GM19238 (cell line): ENCODE data around the gene CLEC1A.
"Not testable (repeated sequence)": the region's sequence is repeated elsewhere in the genome, so short reads cannot be mapped to it uniquely, and the experiment has no call there.

Experiments used
- DNase-seq: peaks from one replicate; pipeline ENCODE4 v3.0.0; 2011; ENCODE audit warnings: low spot score; ENCODE audit not compliant: insufficient read length

The CLEC1A gene

DNA sequence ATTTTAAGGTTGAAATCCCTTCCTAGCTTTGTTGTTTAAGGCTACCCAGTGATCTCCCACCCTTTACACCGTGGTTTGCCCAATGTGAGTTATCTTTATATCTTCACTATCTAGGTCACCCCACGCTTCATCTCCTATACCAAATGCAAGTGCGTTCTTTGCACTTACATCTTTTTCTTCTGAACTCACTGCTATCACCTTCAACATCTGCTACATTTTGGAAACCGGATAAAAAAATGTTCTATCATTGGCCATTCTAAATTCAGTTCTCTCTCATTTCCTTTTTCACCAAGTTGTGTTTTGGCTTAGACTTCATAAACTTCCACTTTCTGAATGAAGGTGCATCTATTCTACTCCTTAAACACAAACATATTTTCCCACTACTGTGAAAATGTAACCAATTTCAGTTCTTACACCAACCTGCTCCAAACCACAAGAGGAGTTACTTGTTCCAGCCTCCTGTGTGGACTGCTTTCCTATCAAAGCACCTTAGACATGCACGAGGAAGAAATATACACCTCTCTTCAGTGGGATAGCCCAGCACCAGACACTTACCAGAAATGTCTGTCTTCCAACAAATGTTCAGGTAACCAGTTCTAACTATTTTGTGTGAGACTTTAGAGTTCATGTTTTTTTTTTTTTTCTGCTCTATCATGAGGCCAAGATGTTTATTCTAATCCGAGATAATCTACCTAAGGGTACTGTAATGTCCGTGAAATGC, 46.4 kb downstream of the CLEC1A start:
- DNase-seq, result no peak

GRCh38 chr12:10048526-10048925, 50.3 kb downstream of the CLEC1A start:
- DNase-seq, result no peak

- no peak for DNase-seq
These were observed 56.6 kb downstream of the CLEC1A start for GRCh38 chr12:10042167-10042566.

DNA sequence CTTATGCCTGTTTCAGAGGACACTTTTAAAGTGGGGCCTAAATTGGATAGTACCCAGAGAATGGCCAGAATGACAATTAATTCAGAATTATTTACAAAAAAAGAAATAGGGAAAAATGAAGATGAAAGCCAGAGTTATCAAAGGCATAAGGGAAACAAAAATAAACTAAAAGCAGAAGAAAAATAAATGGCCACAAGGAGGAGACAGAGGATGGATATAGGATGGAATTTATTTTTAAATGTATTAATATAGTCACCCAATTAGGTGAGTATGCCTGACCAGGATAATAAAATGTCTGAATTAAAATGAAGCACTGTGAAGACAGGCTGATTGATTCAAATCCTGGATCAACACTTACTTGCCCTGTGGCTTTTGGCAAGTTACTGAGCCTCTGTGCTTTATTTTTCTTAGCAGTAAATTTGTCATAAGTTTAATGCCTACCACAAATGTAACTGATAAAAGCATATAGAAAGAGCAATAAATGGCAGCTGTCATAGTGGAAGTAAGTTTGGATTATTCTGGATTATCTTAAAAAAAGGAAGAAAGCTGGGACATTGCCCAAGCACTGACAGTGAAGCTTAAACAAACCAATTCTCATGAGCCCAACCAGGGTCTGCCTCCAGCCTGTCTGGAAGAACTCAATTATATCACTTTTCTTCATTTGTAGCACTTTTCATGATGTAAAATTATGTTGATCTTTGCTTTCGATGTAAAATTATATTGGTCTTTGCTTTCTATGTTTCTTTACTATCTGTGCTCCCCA, 64.8 kb downstream of the CLEC1A start:
- DNase-seq, result no peak

DNA sequence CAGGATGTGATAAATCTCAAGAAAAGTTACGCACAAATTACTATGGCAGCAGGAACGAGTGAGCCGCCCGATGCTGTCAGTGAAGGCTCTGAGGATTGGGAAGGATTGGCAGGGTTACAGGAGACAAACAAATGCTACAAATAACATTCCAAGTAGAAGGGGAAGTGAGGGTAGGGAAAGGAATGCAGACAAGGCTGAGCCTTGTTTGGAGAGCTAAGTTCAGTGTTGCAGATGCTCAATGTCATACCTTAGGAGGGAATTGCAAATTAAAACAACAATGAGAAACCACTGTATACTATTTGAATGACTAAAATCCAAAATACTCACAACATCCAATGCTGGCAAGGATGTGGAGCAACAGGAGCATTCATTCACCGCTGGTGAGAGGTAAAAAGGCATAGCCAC, 67.0 kb downstream of the CLEC1A start:
- no peak for DNase-seq

- no peak for DNase-seq
These were observed 67.5 kb downstream of the CLEC1A start for GRCh38 chr12:10031321-10031720.

- DNase-seq, result no peak
These were observed 68.3 kb downstream of the CLEC1A start, which contains the start of gene CLEC9A for GRCh38 chr12:10030446-10030845. TSS of gene CLEC9A (plus strand) at chr12:10030682. CDS start at chr12:10052688, 22,006 bp downstream.

- DNase-seq, result no peak
These were observed 71.1 kb downstream of the CLEC1A start for GRCh38 chr12:10027721-10028120.

- no peak for DNase-seq
These were observed 71.5 kb downstream of the CLEC1A start for GRCh38 chr12:10027311-10027710.

DNA sequence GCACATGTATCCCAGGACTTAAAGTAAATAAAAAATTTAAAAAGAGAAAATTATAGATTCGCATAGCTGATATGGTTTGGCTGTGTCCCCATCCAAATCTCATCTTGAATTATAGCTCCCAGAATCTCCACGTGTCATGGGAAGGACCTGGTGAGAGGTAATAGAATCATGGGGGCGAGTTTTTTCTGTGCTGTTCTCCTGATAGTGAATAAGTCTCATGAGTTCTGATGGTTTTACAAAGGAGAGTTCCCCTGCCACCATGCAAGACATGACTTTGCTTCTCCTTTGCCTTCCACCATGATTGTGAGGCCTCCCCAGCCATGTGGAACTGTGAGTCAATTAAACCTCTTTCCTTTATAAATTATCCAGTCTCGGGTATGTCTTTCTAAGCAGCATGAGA, 72.1 kb downstream of the CLEC1A start:
- DNase-seq, result not testable (repeated sequence)

DNA sequence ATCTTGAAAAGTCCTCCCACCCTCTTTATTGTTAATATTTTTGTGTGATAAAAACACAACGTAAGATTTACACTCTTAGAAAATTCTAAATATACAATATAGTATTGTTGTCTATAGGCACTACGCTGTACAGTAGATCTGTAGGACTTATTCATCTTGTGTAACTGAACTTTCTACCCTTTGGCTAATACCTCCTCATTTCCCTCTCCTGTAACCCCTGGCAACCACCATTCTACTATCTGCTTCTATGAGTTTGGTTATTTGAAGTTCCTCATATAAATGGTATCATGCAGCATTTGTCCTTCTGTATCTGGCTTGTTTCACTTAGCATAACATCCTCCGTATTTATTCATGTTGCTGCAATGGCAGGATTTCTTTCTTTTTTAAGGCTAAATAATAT, 73.5 kb downstream of the CLEC1A start:
- no peak for DNase-seq

- DNase-seq, result no peak
These were observed 77.4 kb downstream of the CLEC1A start for GRCh38 chr12:10021342-10021741.
